Astrocyte of the cerebellum (primary cell): Measurements from ENCODE around the gene U2SURP.

Experiments used
- DNase-seq: peaks from one replicate; pipeline ENCODE4 v3.0.0-alpha.2; 2011; ENCODE audit warnings: low read depth
- H3K4me3 ChIP-seq: 2 replicates; pipeline ENCODE4 v1.5.1; 2011; ENCODE audit warnings: mild to moderate bottlenecking, low read depth, low read length, moderate library complexity
- in situ Hi-C: cut with HindIII; loops from 2 replicates; pipeline ENCODE4 v1.10.0; 2017; ENCODE audit warnings: low sequenced_read_pairs
- TF ChIP-seq, protein P1 (sequence below): IDR thresholded peaks from 2 replicates; pipeline ENCODE4 v1.5.1; 2012; ENCODE audit warnings: low read length, low read depth, moderate library complexity, mild to moderate bottlenecking; ENCODE audit errors: missing control alignments

The U2SURP gene

DNA sequence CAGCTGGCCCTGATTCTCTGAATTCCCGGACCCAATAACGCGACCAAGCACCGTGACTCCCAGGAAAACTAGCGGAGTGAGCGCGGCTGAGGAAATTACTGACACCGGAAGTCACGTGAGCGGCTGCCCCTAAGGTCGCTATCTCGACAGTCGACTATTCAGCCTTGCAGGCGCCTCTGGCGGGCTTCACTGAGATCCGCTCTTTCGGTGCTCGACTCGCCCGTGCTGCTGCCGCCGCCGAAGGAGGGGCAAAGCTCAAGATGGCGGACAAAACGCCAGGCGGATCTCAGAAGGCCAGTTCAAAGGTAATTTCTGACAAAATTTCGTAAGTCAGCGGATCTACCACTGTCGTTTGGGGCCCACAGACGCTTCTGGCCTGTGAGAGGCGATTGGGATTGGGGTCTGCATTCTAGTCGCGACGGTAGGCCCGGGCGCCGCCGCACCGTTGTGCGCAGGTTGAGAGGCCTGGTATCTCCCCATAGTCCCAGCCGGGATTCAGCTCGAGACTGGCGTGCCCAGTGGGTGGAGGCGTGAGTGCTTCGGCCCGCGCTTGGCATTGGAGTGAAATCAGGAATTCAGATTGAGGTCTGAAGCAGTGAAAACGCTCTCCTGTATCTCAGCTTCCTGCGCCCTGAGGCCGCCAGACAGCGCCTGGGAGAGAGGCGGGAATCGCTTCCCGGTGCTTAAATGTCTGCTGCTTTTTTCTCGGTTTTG, at the start of gene U2SURP:
U2SURP (plus strand) TSS at position 202 of the 714 bp plus-strand sequence; CDS start at position 261, 59 bp downstream.
- in situ Hi-C loops = loop anchor here (25.0 kb wide), 1 partner anchor 414 kb away; the partner anchor contains the start of genes ATR and PLS1
- peak within 1 kb of the TSS; percentile 98 for H3K4me3 ChIP-seq
- TF ChIP-seq, protein P1, sequence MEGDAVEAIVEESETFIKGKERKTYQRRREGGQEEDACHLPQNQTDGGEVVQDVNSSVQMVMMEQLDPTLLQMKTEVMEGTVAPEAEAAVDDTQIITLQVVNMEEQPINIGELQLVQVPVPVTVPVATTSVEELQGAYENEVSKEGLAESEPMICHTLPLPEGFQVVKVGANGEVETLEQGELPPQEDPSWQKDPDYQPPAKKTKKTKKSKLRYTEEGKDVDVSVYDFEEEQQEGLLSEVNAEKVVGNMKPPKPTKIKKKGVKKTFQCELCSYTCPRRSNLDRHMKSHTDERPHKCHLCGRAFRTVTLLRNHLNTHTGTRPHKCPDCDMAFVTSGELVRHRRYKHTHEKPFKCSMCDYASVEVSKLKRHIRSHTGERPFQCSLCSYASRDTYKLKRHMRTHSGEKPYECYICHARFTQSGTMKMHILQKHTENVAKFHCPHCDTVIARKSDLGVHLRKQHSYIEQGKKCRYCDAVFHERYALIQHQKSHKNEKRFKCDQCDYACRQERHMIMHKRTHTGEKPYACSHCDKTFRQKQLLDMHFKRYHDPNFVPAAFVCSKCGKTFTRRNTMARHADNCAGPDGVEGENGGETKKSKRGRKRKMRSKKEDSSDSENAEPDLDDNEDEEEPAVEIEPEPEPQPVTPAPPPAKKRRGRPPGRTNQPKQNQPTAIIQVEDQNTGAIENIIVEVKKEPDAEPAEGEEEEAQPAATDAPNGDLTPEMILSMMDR = no peak
- DNase-seq = peak; percentile 97

DNA sequence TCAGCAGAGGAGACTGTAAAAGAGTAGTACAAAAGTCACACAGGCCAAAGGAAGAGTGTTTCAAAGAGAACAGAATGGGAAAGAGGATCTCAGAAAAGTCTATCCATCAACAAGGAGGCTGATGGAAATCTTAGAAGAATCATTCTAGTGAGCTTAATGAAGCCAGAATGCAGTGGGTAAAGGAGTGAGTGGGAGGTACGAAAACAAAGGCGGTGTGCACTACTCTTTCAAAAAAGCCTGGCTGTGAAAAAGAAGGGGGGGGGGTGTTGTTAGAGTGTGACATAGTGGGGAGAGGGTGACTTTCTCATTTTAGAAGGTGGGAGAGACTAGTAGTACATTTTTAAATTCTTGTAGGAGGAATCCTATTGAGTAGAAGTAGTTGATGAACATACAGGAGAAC, 49.6 kb upstream of the U2SURP start:
- no peak overlapping the region for H3K4me3 ChIP-seq
- in situ Hi-C loops = no loop called here
- DNase-seq = no peak
- TF ChIP-seq, protein P1 = no peak

DNA sequence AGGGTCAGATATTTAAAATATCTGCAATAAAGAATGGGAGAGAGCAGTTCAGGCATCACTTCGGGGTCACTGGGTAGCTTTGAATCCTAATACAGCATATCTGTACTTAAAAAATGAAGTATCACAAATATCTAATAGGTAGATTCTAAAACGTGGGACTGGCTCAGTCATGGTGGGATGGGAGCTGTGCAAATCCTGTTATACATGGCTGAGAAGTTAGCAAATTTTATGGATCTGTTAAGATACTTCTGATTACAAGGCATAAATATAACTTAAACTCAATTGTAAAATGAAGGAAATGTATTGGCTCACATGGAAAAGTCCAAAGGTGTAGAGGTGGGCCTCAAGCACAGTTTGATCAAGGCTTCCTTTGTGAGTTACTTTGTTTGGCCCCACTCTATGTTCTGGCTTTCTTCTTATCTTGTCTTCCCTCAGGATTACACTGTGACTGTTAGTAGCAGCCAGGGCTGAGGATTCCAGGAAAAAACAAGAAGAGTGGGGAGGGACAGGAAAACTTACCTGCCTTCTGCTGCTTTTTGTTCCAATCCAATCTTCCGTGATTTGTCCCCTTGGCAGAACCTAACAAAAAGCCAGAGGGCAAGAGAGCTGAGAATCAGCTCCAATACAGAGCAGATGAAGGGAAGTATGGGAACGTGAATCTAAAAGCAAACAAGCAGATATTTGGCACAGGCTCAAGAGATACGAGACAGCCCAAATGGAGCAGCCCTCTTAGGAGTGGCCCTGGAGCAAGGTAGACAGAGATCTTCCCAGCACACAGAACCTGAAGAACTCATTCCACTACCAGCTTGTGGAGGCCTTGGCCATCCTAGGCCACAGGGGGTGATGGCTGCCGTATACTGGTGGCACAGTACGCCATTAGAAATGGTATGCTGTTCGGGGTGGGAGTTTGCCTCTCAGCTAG, 48.8 kb upstream of the U2SURP start:
- in situ Hi-C loops = no loop called here
- no peak for DNase-seq
- no peak overlapping the region for H3K4me3 ChIP-seq
- TF ChIP-seq, protein P1 = no peak

DNA sequence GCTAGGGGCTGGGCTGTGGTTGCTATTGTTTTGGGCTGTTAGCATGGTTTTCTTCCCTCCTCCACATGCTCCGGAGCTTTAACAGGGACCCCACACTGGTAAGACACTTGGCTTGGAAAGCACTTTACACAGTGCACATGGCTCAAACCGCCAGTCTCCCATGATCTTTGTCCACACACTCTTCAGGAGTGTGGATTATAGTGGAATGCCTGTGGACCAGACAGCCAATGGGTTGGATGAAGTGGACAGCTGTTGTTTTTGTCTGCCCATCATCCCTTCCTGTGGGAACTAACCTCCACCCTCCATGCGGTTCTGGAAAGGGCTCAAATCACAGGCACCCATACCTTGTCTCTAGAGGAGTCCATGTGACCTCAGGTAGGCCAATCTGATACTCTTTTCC, 47.9 kb upstream of the U2SURP start:
- in situ Hi-C loops = no loop called here
- TF ChIP-seq, protein P1 = no peak

DNA sequence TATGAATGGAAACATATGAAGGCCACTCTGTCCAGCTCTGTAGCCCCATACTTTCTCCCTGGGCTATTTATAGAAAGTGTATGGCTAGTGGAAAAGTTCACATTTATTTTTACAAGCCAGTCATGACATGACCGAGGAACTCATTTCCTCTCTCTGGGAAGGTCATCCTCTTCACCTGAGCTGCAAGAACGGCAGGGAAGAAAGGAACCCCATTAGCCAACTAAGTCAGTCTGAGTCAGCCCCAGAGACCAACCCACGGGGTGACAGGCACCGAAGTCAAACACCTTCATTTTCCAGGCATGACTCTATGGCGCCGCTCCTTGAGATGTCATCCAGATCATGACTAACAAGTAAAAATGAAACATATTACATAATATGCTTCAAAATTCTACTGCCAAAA, 42.7 kb upstream of the U2SURP start:
- in situ Hi-C loops = no loop called here
- TF ChIP-seq, protein P1 = no peak
- no peak for DNase-seq
- H3K4me3 ChIP-seq = no peak overlapping the region

More for the DNA sequence above, 47.9 kb upstream of the U2SURP start:
- DNase-seq = no peak
- no peak overlapping the region for H3K4me3 ChIP-seq

DNA sequence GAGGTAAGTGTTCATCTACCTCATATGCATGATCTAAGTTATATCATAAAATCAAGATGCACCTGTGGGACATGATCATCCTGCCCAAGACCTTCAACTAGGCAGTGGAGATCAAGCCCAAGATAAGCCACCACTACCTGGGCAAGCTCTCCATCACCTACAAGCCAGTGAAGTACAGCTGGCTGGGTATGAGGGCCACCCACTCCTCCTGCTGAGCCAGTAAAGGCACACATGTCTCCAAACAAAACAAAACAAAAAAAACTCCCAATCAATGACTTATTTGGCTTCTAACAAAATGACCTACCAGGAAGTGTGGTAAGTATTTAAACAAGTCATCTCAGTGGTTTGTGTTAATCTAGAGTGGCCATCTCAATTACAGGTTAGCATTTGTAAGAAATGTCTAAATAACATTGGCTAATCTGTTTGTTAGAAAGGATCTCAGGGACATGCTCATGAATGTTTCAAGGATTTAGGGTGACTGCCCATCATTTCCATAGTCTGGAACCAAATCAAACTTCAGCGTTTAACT, 41.0 kb upstream of the U2SURP start:
- in situ Hi-C loops = no loop called here
- H3K4me3 ChIP-seq = no peak overlapping the region
- TF ChIP-seq, protein P1 = no peak
- no peak for DNase-seq
